SK-N-MC (cell line): ENCODE measurements around the gene LANCL2.

ENCODE experiments used
- EZH2 ChIP-seq: fragments of 200-600 bp; sonication (generic); IDR thresholded peaks from one replicate; pipeline ENCODE4 v1.6.1; 2017; ENCODE audit warnings: antibody characterized with exemption
- FOXP2 ChIP-seq: optimal IDR thresholded peaks from 2 replicates; pipeline ENCODE3; 2011; ENCODE audit warnings: mild to moderate bottlenecking, moderate library complexity; ENCODE audit not compliant: insufficient read depth; ENCODE audit errors: extremely low read length, control extremely low read depth
- POLR2AphosphoS5 ChIP-seq: IDR thresholded peaks from 2 replicates; pipeline ENCODE4 v1.6.1; 2012; ENCODE audit warnings: mild to moderate bottlenecking, low read depth, low read length, borderline replicate concordance

DNA sequence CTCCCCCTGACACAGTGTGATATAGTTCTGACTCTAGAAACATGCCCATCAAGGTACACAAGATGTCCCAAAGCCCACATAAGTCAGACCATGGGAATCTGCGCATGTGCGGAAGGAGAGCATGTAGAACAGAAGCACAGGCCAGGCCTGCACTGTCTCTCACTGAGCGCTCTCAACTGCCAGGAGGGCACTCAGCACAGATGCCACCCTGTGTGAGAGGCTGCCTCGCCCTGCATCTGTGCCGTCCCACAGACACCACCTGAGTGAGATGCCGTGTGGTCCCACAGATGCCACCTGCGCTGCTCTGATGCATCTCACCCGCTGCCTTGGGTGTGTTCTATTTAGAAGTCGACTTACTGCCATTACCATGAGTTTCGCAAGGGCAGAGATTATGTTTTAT lies 108.8 kb downstream of the LANCL2 start:
- TF ChIP-seq EZH2 (no peak), POLR2AphosphoS5 (no peak), FOXP2 (no peak)
